Hepatocyte (in vitro differentiated cells): ENCODE data around the gene CROCC2.

ENCODE experiments used
- CTCF ChIP-seq: fragments of 200-600 bp; sonication (generic); IDR thresholded peaks from 2 replicates; pipeline ENCODE4 v1.5.1; 2016; ENCODE audit warnings: antibody characterized with exemption, mild to moderate bottlenecking; ENCODE audit not compliant: poor library complexity
- EZH2phosphoT487 ChIP-seq: fragments of 200-600 bp; sonication (generic); IDR thresholded peaks from one replicate; pipeline ENCODE4 v1.6.1; 2018; ENCODE audit warnings: antibody characterized with exemption, mild to moderate bottlenecking, low read depth, moderate library complexity; ENCODE audit not compliant: unreplicated experiment, severe bottlenecking

GRCh38 chr2:240927390-240927781, 21.2 kb downstream of the CROCC2 start:
- no peak for TF ChIP-seq CTCF
- no peak for TF ChIP-seq EZH2phosphoT487
